Hematopoietic multipotent progenitor cell treated with erythropoietin and hydrocortisone succinate and interleukin-3 and kit ligand, for 6 days (in vitro differentiated cells): Measurements from ENCODE around the gene CD109.

Experiments used
- DNase-seq: peaks from one replicate; pipeline ENCODE4 v3.0.0-alpha.2; 2015

CD109 gene

GRCh38 chr6:73867411-73867810 is 171.4 kb downstream of the CD109 start:
- no peak for DNase-seq

DNA sequence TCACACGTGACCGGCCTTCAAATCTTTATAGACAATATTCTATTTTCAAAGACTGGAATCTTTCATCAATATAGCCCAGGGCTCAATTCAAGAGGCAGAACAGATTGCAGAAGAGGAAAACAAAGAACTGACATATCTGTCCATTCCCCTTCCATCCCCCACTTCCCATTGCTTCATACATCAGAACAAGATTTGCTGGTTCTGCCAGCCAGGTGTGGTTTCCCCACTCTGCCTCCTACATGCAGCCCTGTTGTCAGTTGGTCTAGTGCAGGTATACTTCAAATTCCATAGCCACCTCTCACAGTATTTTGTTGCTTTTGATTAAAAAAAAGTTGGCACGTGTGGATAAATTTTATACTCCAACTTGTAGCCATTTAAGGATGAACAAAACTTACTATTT is 174.9 kb downstream of the CD109 start:
- no peak for DNase-seq

- no peak for DNase-seq
Observed at GRCh38 chr6:73873081-73873480, 177.1 kb downstream of the CD109 start.
